AG10803 (cell line): ENCODE data around the gene MYO3B.
A peak's percentile ranks its signal among the peaks of the same experiment; 100 is the strongest.

ENCODE experiments used
- DNase-seq: peaks from one replicate; pipeline ENCODE4 v3.0.0; 2010; ENCODE audit warnings: low read depth
- H3K4me3 ChIP-seq: 2 replicates; pipeline ENCODE4 v1.5.1; 2011; ENCODE audit warnings: mild to moderate bottlenecking, low read length, control low read depth
- CTCF ChIP-seq: conservative IDR thresholded peaks from 2 replicates; pipeline ENCODE4 v1.5.1; 2011; ENCODE audit warnings: mild to moderate bottlenecking, low read length, control low read depth, inconsistent platforms

Gene MYO3B

DNA sequence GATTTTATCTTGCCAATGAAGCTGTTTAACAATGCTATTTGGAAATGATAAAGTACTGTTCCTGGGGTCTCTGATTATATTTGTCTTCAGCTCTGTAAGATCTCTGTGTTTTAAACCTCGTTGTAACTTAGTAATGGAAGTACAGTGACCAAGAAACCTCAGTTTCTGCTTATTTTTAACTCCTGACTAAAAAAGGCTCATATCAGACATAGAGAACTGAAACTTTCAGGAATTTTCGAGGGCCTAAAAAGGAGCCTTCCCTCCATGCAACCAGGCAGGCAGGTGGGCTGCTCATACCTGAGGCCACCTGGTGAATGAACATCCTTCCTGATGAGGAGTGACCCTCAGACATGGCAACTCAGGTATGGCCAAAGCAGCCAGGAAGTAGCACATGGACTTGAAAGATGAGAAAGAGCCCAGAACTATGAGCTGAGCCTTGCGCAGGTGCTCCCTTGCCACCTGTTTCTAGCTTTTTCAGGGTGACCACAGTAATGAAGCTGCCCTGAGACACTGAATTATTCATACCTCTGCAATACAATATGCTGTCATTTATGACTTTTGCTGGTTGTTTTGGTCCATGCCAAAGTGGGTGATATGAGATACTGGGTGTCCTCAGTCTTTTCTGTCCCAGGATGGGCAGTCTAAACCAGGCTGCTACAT, 23.9 kb downstream of the MYO3B start:
- H3K4me3 ChIP-seq: no peak overlapping the region
- TF ChIP-seq CTCF: no peak
- no peak for DNase-seq

DNA sequence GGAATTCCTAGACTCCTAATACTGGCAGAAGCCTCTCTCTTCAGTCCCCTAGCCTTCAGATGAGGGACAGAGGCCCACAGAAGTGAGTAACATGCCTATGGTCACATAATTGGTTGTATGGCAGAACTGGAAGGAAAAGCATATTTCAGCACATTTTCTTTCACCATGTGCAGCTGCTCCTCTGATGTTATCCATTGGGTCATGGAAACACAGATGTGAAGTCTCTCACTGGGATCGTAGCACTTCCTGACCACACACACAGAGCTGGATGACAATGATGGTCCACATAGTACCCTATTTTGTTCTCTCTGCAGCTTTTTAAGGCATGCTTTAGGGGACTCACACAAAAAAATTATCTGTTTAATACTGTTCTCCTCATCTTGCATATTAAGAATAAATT, 24.5 kb downstream of the MYO3B start:
- peak; percentile 9 for DNase-seq
- TF ChIP-seq CTCF: no peak
- no peak overlapping the region for H3K4me3 ChIP-seq

GRCh38 chr2:170204298-170204951, 26.5 kb downstream of the MYO3B start:
- TF ChIP-seq CTCF: no peak
- no peak for DNase-seq
- H3K4me3 ChIP-seq: no peak overlapping the region

DNA sequence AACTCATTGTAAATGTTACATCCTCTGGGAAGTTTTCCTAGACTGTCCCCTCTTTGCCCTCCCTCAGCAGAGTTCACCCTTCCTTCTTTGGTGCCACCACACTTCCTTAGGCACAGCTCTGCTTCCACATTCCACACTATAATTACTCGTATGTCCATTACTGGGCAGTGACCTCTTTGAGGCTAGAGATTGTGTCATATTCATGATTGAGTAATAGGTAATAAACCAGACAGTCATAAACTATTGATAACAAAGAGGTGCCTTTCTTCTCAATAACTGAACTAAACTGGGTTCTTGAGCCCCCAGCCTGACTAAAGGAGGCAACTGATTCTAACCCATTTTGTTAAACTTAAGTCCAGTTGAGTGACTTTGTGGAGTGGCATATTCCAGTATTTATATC, 28.3 kb downstream of the MYO3B start:
- H3K4me3 ChIP-seq: no peak overlapping the region
- TF ChIP-seq CTCF: no peak
- DNase-seq: no peak

DNA sequence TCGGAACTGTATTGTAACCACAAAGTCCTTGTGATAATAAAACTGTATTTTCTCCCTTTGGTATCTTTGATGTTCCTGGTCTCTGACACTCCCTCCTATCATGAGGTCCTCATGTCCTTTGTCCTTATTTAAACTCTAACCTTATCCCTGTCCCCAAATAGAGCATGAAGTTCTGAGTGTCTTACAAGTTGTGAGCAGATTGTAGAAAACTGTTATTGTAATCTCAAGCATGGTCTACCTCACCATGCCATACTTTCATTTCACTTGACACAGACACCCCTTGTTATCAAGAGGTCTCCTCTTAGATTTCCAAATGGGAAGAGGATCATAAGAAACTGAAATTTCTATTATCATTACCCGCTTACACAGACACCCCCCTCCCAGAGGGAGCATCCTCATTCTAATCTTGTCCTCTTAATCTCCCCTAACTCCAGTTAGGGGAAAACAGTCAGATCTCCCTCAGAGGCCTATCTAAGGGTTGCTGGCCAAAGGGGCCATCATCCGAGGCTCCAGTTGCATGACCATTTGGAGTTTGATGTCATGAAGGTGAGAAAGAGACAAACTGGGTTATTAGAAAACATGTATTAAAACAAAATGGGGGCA, 29.0 kb downstream of the MYO3B start:
- no peak overlapping the region for H3K4me3 ChIP-seq
- DNase-seq: no peak
- TF ChIP-seq CTCF: no peak

DNA sequence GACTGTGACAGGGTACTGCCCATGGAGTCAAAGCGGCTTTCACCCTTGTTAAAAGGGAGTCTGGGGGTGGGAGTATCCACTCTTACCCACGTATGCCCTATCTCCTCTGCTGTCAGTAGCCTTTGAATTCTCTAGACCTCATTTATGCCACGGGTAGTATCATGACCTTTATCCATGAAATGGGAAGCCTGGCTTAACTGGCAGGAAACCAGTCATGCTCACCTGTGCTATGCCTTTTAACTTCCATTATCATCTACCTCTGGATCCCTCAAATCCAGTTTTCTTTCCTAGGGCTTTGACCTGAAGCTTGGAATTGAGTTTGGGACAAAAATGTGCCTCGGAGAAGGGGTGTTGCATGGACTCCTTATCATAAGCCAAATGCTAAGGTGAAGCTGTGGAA, 30.0 kb downstream of the MYO3B start:
- TF ChIP-seq CTCF: no peak
- no peak overlapping the region for H3K4me3 ChIP-seq
- DNase-seq: no peak

DNA sequence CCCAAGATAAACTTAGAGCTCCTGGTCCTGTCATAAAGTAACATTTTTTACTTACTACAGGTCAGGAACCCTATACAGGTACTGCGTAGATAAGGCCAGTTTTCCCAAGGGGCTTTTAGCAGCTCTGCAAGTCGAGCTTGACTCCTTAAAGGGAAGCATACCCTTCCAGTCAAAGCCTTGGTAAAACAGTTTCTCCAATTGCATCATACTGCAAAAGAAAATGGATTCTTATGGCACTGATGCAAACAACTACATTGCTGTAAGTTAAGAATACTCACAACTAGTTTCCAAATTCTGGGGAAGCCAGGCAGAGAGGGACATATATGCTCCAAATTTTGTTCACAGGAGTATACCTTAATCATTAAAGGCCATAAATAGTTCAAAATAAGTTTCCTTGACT, 31.0 kb downstream of the MYO3B start:
- no peak for TF ChIP-seq CTCF
- no peak for DNase-seq
- H3K4me3 ChIP-seq: no peak overlapping the region
